Measurements from ENCODE around the gene DMRT2. TPM values are rescaled to one million over a fixed set of nuclear protein-coding genes. Genes with fewer than 3 reads are reported as not detected.

Gene DMRT2
- total RNA-seq, 2 experiments from 2014 or later, result 14.7 to 18.9 TPM

DNA sequence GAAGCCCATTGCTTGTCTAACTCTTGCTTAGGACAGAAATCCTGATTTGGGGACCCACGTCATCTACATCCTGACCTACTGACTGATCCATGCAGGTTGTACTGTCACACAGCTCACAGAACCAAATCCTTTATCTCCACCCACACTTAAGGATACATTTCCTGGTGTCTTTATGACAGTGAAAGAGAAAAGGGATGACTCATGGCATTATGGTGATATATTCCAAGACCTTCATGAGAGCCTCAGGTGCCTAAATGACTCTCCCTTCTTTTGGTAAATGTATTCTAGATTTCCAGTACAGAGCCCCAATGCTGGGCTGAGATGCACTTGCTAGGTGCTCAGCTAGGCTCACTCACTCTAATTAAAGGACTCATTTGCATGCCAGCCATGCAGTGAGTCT, 26.0 kb upstream of the DMRT2 start:
- ChIA-PET POLR2A (no interaction called here), CTCF (ENCODE audit: unreplicated experiment) (no interaction called here)
- Histone ChIP-seq H2AFZ (ENCODE audit: low read length) (no peak overlapping the region), H3K4me2 (ENCODE audit: low read length) (no peak overlapping the region), H3K36me3 (ENCODE audit: insufficient read depth, low read length) (no peaks in the 10 kb centered on the region), H3K4me3 (ENCODE audit: low read depth, low read length, poor library complexity, severe bottlenecking) (no peak overlapping the region), H3K27ac (ENCODE audit: low read depth, low read length, poor library complexity, severe bottlenecking) (no peak overlapping the region), H3K79me2 (ENCODE audit: insufficient read depth, low read depth, low read length) (no peaks in the 10 kb centered on the region), H3K9me3 (ENCODE audit: low read length) (peaks cover 7% of the 10 kb centered on the region; the same call in 1 of the 2 replicates), H4K20me1 (ENCODE audit: insufficient read depth, low read length) (no peaks in the 10 kb centered on the region), H3K4me1 (ENCODE audit: insufficient read depth, low read length, poor library complexity, severe bottlenecking) (no peaks in the 10 kb centered on the region), H3K9me2 (ENCODE audit: insufficient read depth, low read length) (no peaks in the 10 kb centered on the region)
- TF ChIP-seq, protein P1, sequence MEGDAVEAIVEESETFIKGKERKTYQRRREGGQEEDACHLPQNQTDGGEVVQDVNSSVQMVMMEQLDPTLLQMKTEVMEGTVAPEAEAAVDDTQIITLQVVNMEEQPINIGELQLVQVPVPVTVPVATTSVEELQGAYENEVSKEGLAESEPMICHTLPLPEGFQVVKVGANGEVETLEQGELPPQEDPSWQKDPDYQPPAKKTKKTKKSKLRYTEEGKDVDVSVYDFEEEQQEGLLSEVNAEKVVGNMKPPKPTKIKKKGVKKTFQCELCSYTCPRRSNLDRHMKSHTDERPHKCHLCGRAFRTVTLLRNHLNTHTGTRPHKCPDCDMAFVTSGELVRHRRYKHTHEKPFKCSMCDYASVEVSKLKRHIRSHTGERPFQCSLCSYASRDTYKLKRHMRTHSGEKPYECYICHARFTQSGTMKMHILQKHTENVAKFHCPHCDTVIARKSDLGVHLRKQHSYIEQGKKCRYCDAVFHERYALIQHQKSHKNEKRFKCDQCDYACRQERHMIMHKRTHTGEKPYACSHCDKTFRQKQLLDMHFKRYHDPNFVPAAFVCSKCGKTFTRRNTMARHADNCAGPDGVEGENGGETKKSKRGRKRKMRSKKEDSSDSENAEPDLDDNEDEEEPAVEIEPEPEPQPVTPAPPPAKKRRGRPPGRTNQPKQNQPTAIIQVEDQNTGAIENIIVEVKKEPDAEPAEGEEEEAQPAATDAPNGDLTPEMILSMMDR (conservative IDR thresholded peaks at IDR 0.05; ENCODE audit: low read length), result no peak
- TF ChIP-seq EZH2phosphoT487 (IDR thresholded peaks at IDR 0.05; ENCODE audit: borderline replicate concordance, low read depth, low read length), result no peak
- no peak for DNase-seq (ENCODE audit: low spot score)
- intact Hi-C loops (cut with micrococcal nuclease; ENCODE audit: unreplicated experiment), result no loop called here
- no TSS peak for BruUV-seq (replicated peaks)

DNA sequence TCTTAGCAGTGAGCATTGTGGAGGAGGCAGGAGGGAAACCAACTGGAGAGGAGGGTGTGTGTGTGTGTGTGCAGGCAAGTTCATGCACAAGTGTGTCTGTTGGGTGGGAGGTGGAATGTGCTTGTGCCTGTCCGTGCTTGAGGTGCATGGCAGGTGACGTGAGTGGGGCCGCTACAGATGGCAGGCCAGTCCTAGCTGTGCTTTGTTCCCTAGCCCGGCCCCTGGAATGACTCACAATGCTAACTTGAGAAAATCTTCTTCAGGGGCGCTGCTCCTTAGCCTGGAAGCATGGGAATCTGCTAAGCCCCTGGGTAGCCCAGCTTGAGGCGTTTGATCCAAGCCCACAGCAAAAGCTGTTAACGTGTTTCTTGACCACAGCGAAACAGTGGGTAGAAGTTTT, 25.0 kb upstream of the DMRT2 start:
- Histone ChIP-seq H3K4me3 (ENCODE audit: low read depth, low read length, poor library complexity, severe bottlenecking) (no peak overlapping the region), H3K9me3 (ENCODE audit: low read length) (peaks cover 7% of the 10 kb centered on the region; the same call in 1 of the 2 replicates), H3K4me1 (ENCODE audit: insufficient read depth, low read length, poor library complexity, severe bottlenecking) (no peaks in the 10 kb centered on the region), H3K27ac (ENCODE audit: low read depth, low read length, poor library complexity, severe bottlenecking) (no peak overlapping the region), H3K9me2 (ENCODE audit: insufficient read depth, low read length) (no peaks in the 10 kb centered on the region), H3K79me2 (ENCODE audit: insufficient read depth, low read depth, low read length) (no peaks in the 10 kb centered on the region), H3K36me3 (ENCODE audit: insufficient read depth, low read length) (no peaks in the 10 kb centered on the region), H2AFZ (ENCODE audit: low read length) (no peak overlapping the region), H3K4me2 (ENCODE audit: low read length) (no peak overlapping the region), H4K20me1 (ENCODE audit: insufficient read depth, low read length) (no peaks in the 10 kb centered on the region)
- CTCF ChIA-PET (ENCODE audit: unreplicated experiment), result no interaction called here
- DNase-seq (ENCODE audit: low spot score), result no peak
- BruUV-seq (replicated peaks), result no TSS peak
- POLR2A ChIA-PET, result no interaction called here
- intact Hi-C loops (cut with micrococcal nuclease; ENCODE audit: unreplicated experiment), result no loop called here
- TF ChIP-seq, protein P1 (conservative IDR thresholded peaks at IDR 0.05; ENCODE audit: low read length), result no peak
- no peak for TF ChIP-seq EZH2phosphoT487 (IDR thresholded peaks at IDR 0.05; ENCODE audit: borderline replicate concordance, low read depth, low read length)

GRCh38 chr9:1026219-1026618, 23.9 kb upstream of the DMRT2 start:
- no peak overlapping the region for H3K4me3 ChIP-seq (ENCODE audit: low read depth, low read length, poor library complexity, severe bottlenecking)
- POLR2A ChIA-PET, result no interaction called here
- TF ChIP-seq, protein P1 (conservative IDR thresholded peaks at IDR 0.05; ENCODE audit: low read length), result no peak
- no peak for TF ChIP-seq EZH2phosphoT487 (IDR thresholded peaks at IDR 0.05; ENCODE audit: borderline replicate concordance, low read depth, low read length)
- H3K9me3 ChIP-seq (ENCODE audit: low read length), result peaks cover 7% of the 10 kb centered on the region; the same call in 1 of the 2 replicates
- intact Hi-C loops (cut with micrococcal nuclease; ENCODE audit: unreplicated experiment), result no loop called here
- BruUV-seq (replicated peaks), result no TSS peak
- H4K20me1 ChIP-seq (ENCODE audit: insufficient read depth, low read length), result no peaks in the 10 kb centered on the region
- H3K4me1 ChIP-seq (ENCODE audit: insufficient read depth, low read length, poor library complexity, severe bottlenecking), result no peaks in the 10 kb centered on the region
- no peak overlapping the region for H3K27ac ChIP-seq (ENCODE audit: low read depth, low read length, poor library complexity, severe bottlenecking)
- no peaks in the 10 kb centered on the region for H3K79me2 ChIP-seq (ENCODE audit: insufficient read depth, low read depth, low read length)
- H3K9me2 ChIP-seq (ENCODE audit: insufficient read depth, low read length), result no peaks in the 10 kb centered on the region
- no peak overlapping the region for H3K4me2 ChIP-seq (ENCODE audit: low read length)
- H3K36me3 ChIP-seq (ENCODE audit: insufficient read depth, low read length), result no peaks in the 10 kb centered on the region
- no peak overlapping the region for H2AFZ ChIP-seq (ENCODE audit: low read length)
- CTCF ChIA-PET (ENCODE audit: unreplicated experiment), result no interaction called here
- no peak for DNase-seq (ENCODE audit: low spot score)

Data from OCI-LY7 (cell line).